SKM-1 (cell line): ENCODE data around the gene TSPAN12.

Experiments used
- DNase-seq: peaks from one replicate; lab custom pipeline; 2025; ENCODE audit not compliant: unreplicated experiment; lab: John Stamatoyannopoulos, UW

Gene TSPAN12

GRCh38 chr7:120760050-120760449 lies 97.9 kb downstream of the TSPAN12 start:
- no peak for DNase-seq

GRCh38 chr7:120743128-120743527 lies 114.8 kb downstream of the TSPAN12 start:
- DNase-seq, result no peak

- DNase-seq, result no peak
Observed at GRCh38 chr7:120742372-120742771, 115.6 kb downstream of the TSPAN12 start.

- DNase-seq, result no peak
Observed at GRCh38 chr7:120741371-120742042, 116.4 kb downstream of the TSPAN12 start.

- no peak for DNase-seq
Observed at GRCh38 chr7:120740348-120740747, 117.6 kb downstream of the TSPAN12 start.

GRCh38 chr7:120738816-120739215 lies 119.1 kb downstream of the TSPAN12 start:
- DNase-seq, result no peak
